CD4-positive, alpha-beta T cell treated with Interleukin-10 for 1 hour (primary cell): ENCODE measurements around the gene POT1.
A peak's percentile ranks its signal among the peaks of the same experiment; 100 is the strongest.
"Not testable (repeated sequence)": the region's sequence is repeated elsewhere in the genome, so short reads cannot be mapped to it uniquely, and the experiment has no call there.

Experiments
- DNase-seq: peaks from one replicate; pipeline ENCODE4 v3.0.0-alpha.2; 2020

The POT1 gene

DNA sequence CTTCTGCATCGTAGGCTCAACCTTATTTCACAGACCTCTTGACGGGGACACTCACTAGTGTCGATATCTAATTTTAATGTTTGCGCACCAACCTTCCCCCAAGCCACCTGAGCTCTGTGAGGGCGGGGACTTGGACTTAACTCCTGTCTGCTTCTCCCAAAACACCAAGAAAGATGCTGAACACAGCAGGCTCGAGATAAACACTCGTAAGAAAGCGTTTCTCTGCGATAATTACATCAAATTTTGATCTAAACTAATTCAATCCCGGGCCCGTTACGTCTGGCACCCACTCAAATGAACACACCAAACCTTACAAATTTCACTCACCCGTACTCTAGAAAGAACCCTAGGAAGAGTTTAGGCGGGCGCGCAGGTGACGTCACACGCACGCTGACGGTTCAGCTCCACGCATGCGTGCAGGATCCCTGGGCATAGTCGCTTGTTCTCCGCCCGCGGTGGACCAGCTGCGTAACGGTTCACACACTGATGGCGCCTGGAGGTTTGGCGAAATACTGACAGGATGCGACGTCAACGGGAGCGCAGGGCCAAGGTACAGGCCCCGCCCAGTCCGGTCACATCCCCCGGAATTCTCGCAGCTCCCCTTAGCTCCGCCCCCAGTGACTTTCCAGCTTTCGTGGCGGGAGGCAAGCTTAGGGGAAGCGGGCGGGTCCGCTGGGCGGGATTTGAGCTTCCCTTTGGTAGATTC is at the start of gene POT1:
POT1 (minus strand) TSS at position 359 of the 706 bp plus-strand sequence. CDS start 32,652 bp downstream, outside the sequence.
- peak; percentile 98 for DNase-seq

DNA sequence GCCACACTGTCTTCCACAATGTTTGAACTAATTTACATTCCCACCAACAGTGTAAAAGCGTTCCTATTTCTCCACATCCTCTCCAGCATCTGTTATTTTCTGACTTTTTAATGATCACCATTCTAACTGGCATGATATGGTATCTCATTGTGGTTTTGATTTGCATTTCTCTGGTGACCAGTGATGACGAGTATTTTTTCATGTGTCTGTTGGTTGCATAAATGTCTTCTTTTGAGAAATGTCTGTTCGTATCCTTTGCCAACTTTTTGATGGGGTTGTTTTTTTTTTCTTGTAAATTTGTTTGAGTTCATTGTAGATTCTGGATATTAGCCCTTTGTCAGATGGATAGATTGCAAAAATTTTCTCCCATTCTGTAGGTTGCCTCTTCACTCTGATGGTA is 45.5 kb upstream of the POT1 start:
- DNase-seq: not testable (repeated sequence)

GRCh38 chr7:124965553-124965952 is 35.9 kb upstream of the POT1 start:
- DNase-seq: no peak

- no peak for DNase-seq
Observed at GRCh38 chr7:124959676-124960075, 30.1 kb upstream of the POT1 start.

- DNase-seq: not testable (repeated sequence)
Observed at GRCh38 chr7:124957952-124958351, 28.3 kb upstream of the POT1 start.

GRCh38 chr7:124956160-124956559 is 26.5 kb upstream of the POT1 start:
- no peak for DNase-seq

GRCh38 chr7:124954790-124955189 is 25.2 kb upstream of the POT1 start:
- no peak for DNase-seq

DNA sequence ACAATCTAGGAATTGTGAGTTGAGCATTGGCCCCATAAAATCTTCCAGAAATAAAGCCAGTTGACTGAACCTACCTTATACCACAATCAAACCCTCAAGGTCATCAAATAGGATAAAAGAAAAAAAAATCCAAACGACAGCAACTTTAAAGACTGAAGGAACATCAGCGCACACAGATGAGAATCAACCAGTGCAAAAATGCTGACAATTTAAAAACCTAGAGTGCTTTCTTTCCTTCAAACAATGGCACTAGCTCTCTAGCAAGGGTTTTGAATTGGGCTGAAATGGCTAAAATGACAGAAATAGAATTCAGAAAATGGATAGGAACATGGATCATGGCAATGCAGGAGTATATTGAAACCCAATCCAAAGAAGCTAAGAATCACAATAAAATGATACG is 16.1 kb upstream of the POT1 start:
- no peak for DNase-seq

DNA sequence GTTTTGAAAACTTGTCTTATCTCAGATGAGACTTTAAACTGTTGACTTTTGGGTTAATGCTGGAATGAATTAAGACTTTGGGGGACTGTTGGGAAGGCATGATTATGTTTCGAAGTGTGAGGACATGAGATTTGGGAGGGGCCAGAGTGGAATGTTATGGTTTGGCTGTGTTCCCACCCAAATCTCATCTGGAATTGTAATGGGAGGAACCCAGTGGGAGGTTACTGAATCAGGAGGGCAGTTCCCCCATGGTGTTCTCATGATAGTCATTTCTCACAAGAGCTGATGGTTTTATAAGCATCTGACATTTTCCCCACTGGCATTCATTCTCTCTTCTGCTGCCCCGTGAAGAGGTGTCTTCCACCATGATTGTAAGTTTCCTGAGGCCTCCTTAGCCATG is 13.8 kb upstream of the POT1 start:
- DNase-seq: no peak

DNA sequence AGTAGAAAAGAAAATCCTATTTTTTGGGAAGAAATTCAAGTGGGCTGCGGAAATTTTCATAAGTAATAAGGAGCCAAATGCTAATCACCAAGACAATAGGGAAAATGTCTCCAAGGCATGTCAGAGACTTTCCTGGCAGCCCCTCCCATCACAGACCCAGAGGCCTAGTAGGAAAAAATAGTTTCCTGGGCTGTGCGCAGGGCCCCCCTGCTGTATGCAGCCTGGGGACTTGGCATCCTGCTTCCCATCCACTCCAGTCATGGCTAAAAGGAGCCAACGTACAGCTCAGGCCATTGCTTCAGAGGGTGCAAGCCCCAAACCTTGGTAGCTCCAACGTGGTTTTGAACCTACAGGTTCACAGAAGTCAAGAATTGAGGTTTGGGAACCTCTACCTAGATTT is 12.8 kb upstream of the POT1 start:
- no peak for DNase-seq

DNA sequence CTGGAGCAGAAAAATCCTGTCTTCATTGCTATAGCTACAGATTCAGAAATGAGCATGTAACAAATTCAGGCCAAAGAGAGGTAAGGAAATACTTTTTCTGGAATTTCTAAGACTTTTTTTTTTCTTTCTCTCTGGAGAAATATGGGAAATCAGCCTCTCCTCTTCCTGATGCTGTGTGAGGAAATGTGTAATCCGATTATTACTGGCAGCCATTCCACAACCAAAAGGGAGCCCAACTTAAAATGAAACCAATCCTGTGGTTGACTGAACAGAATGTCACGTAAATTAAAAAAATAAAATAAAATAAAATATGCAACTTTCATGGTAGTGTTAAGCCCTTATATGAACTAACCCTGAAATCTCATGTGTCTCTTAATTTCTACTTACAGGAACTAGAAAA is 10.7 kb upstream of the POT1 start:
- no peak for DNase-seq

GRCh38 chr7:124938128-124938527 is 8.5 kb upstream of the POT1 start:
- no peak for DNase-seq

GRCh38 chr7:124937076-124937475 is 7.5 kb upstream of the POT1 start:
- DNase-seq: no peak

- DNase-seq: no peak
Observed at GRCh38 chr7:124934841-124935240, 5.2 kb upstream of the POT1 start.

- DNase-seq: no peak
Observed at GRCh38 chr7:124930655-124931597, 1.3 kb upstream of the POT1 start.

DNA sequence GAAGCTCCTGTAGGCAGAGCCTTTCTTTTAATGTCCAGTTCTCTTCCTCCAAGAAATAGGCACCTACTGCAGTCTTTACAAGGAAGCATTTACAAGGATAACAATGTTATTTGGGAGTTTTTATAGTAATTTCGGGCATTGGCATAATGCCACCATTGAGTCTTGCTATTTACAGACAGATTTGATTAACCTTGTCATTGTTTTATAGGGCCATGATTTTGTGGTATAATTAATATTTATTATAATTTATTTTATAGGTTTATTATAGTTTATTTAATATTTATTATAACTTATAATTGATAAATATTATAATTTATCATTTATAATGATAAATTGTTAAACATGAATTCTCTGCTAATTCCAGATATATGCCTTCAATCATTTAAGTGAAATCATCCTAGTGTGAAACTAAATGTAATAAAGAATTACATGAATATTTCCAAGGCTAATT is 573 bp upstream of the POT1 start:
- no peak for DNase-seq

DNA sequence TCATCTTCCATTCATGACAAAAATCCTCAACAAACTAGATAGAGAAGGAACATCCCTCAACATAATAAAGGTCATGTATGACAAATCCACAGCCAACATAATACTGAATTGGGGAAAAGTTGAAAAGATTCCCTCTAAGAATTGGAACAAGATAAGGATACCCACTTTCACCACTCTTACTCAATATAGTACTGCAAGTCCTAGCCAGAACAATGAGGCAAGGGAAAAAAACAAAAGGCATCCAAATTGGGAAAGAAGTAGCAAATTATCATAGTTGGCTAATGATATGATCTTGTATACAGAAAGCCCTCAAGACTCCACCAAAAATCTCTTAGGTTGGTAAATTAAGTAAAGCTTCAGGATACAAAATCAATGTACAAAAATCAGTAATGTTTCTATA is 4.7 kb downstream of the POT1 start:
- no peak for DNase-seq

DNA sequence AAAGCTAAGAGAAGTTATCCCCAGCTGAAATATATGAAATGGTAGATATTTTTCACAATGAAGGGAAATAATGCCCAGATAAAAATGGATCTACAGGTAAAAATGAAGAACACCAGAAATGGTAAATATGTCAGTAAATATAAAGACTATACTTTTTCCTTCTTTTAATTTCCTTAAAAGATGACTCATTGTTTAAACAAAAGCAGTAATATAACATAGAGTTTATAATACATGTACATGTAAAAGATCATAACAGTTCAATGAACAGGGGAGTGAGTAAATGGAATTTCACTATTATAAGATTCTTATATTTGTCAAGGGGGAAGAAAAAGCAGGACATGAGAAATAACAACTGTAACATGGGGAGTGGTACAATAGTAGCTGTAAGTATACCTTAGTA is 7.4 kb downstream of the POT1 start:
- DNase-seq: no peak

GRCh38 chr7:124919841-124920240 is 9.8 kb downstream of the POT1 start:
- no peak for DNase-seq

- no peak for DNase-seq
Observed at GRCh38 chr7:124918662-124919061, 11.0 kb downstream of the POT1 start.

GRCh38 chr7:124915242-124915641 is 14.4 kb downstream of the POT1 start:
- no peak for DNase-seq

DNA sequence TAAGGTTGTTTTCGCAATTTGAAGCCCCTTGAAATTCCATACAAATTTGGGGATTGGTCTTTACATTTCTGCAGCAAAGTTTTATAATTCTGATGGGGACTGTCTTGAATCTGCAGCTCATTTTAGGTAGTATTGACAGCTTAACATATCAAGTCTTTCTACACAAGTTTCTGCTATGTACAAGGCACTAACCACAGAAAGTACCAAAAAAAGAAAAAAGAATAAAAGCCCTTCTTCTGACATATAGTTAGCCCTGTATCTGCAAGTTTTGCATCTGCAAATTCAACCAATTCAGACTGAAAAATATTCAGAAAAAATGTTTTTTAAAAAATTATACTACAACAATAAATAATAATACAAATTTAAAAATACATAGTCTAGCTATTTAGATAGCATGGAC is 15.3 kb downstream of the POT1 start:
- no peak for DNase-seq

DNA sequence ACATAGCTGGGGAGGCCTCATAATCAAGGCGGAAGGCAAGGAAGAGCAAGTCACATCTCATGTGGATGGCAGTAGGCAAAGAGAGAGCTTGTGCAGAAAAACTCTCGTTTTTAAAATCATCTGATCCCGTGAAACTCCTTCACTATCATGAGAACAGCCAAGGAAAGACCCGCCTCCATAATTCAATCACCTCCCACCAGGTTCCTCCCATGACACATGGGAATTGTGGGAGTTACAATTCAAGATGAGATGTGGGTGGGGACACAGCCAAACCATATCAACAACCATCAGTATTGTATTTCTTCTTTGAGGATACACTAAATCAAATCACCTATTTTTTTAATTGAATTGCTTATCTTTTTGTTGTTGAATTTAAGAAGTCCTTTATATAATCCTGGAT is 16.7 kb downstream of the POT1 start:
- DNase-seq: no peak

GRCh38 chr7:124909808-124910207 is 19.8 kb downstream of the POT1 start:
- DNase-seq: no peak
